H9 (cell line): ENCODE results near the gene TOGARAM1. TPM values are rescaled to one million over a fixed set of nuclear protein-coding genes. Genes with fewer than 3 reads are reported as not detected.

Source experiments
- DNase-seq: peaks from one replicate; pipeline ENCODE4 v3.0.0-alpha.2; 2017
- H2AFZ ChIP-seq: one replicate; pipeline ENCODE4 v1.6.1; 2013; ENCODE audit warnings: mild to moderate bottlenecking, low read length, control low read depth, moderate library complexity
- H2AK5ac ChIP-seq: 2 replicates; pipeline ENCODE4 v1.6.1; 2013; ENCODE audit warnings: low read length, control low read depth, mixed read lengths; ENCODE audit not compliant: insufficient read length
- H2BK120ac ChIP-seq: one replicate; pipeline ENCODE4 v1.6.1; 2013; ENCODE audit warnings: low read depth, mild to moderate bottlenecking, low read length, control low read depth, inconsistent platforms; ENCODE audit not compliant: poor library complexity, severe bottlenecking
- H2BK12ac ChIP-seq: 2 replicates; pipeline ENCODE4 v1.6.1; 2013; ENCODE audit warnings: low read length, control low read depth, mixed read lengths, low read depth; ENCODE audit not compliant: insufficient read length
- H2BK15ac ChIP-seq: 2 replicates; pipeline ENCODE4 v1.6.1; 2013; ENCODE audit warnings: low read depth, low read length, control low read depth
- H2BK20ac ChIP-seq: one replicate; pipeline ENCODE4 v1.6.1; 2013; ENCODE audit warnings: low read depth, mild to moderate bottlenecking, low read length, control low read depth, inconsistent platforms; ENCODE audit not compliant: poor library complexity, severe bottlenecking
- H2BK5ac ChIP-seq: 2 replicates; pipeline ENCODE4 v1.6.1; 2013; ENCODE audit warnings: low read length, control low read depth, mixed read lengths; ENCODE audit not compliant: insufficient read length
- H3K14ac ChIP-seq: 2 replicates; pipeline ENCODE4 v1.6.1; 2013; ENCODE audit warnings: low read length, control low read depth; ENCODE audit not compliant: insufficient read depth
- H3K18ac ChIP-seq: 2 replicates; pipeline ENCODE4 v1.6.1; 2013; ENCODE audit warnings: low read depth, mild to moderate bottlenecking, mixed read lengths, low read length, control low read depth; ENCODE audit not compliant: insufficient read length
- H3K23ac ChIP-seq: 2 replicates; pipeline ENCODE4 v1.6.1; 2013; ENCODE audit warnings: low read length, control low read depth, mixed read lengths, low read depth; ENCODE audit not compliant: insufficient read length
- H3K23me2 ChIP-seq: 2 replicates; pipeline ENCODE4 v1.6.1; 2013; ENCODE audit warnings: low read depth, mild to moderate bottlenecking, mixed read lengths, low read length, control low read depth; ENCODE audit not compliant: insufficient read length, poor library complexity, severe bottlenecking
- H3K27ac ChIP-seq: 2 replicates; pipeline ENCODE4 v1.5.1; 2013; ENCODE audit warnings: low read length, control low read depth, mixed read lengths, low read depth; ENCODE audit not compliant: insufficient read length
- H3K27me3 ChIP-seq: 2 replicates; pipeline ENCODE4 v1.6.1; 2013; ENCODE audit warnings: low read length, control low read depth, inconsistent platforms; ENCODE audit not compliant: insufficient read depth
- H3K4ac ChIP-seq: 2 replicates; pipeline ENCODE4 v1.6.1; 2013; ENCODE audit warnings: low read depth, mild to moderate bottlenecking, control low read depth, inconsistent platforms, low read length, moderate library complexity
- H3K4me1 ChIP-seq: 2 replicates; pipeline ENCODE4 v1.6.1; 2013; ENCODE audit warnings: low read length, control low read depth, inconsistent platforms; ENCODE audit not compliant: insufficient read depth
- H3K4me2 ChIP-seq: 2 replicates; pipeline ENCODE4 v1.6.1; 2013; ENCODE audit warnings: low read length, control low read depth, mixed read lengths; ENCODE audit not compliant: insufficient read length, insufficient read depth
- H3K56ac ChIP-seq: 2 replicates; pipeline ENCODE4 v1.6.1; 2013; ENCODE audit warnings: low read depth, mild to moderate bottlenecking, mixed read lengths, low read length, control low read depth; ENCODE audit not compliant: insufficient read length
- H3K79me1 ChIP-seq: 2 replicates; pipeline ENCODE4 v1.6.1; 2013; ENCODE audit warnings: low read depth, mild to moderate bottlenecking, moderate library complexity, low read length, control low read depth, inconsistent platforms; ENCODE audit not compliant: insufficient read depth, poor library complexity, severe bottlenecking
- H3K79me2 ChIP-seq: 2 replicates; pipeline ENCODE4 v1.6.1; 2013; ENCODE audit warnings: low read length, control low read depth, inconsistent platforms; ENCODE audit not compliant: insufficient read depth
- H3K9ac ChIP-seq: 2 replicates; pipeline ENCODE4 v1.6.1; 2013; ENCODE audit warnings: low read length, control low read depth, mixed read lengths; ENCODE audit not compliant: insufficient read length; ENCODE audit errors: extremely low read depth
- H3K9me3 ChIP-seq: one replicate; pipeline ENCODE4 v1.6.1; 2013; ENCODE audit warnings: low read depth, low read length, inconsistent platforms; ENCODE audit not compliant: control insufficient read depth
- H3T11ph ChIP-seq: one replicate; pipeline ENCODE4 v1.6.1; 2013; ENCODE audit warnings: mild to moderate bottlenecking, low read length, control low read depth, inconsistent platforms
- H4K20me1 ChIP-seq: one replicate; pipeline ENCODE4 v1.6.1; 2013; ENCODE audit not compliant: control insufficient read depth, insufficient read length, insufficient read depth
- H4K5ac ChIP-seq: 2 replicates; pipeline ENCODE4 v1.6.1; 2013; ENCODE audit warnings: low read depth, mild to moderate bottlenecking, mixed read lengths, low read length, control low read depth; ENCODE audit not compliant: insufficient read length
- H4K8ac ChIP-seq: replicated peaks from 2 replicates; pipeline ENCODE4 v1.6.1; 2013; ENCODE audit warnings: low read length, control low read depth, mixed read lengths, low read depth; ENCODE audit not compliant: insufficient read length
- H4K91ac ChIP-seq: 2 replicates; pipeline ENCODE4 v1.6.1; 2013; ENCODE audit warnings: low read depth, mild to moderate bottlenecking, moderate library complexity, mixed read lengths, low read length, control low read depth; ENCODE audit not compliant: insufficient read length
- H3K27ac Mint-ChIP-seq, 3 experiments: 2 replicates in 2 of 3; 3 replicates in 1 of 3; pipeline ENCODE4 v1.8.0; 2020 to 2021; ENCODE audit warnings: mixed read lengths in 3 of 3, mild to moderate bottlenecking in 1 of 3, moderate library complexity in 1 of 3
- H3K27me3 Mint-ChIP-seq: 2 replicates; pipeline ENCODE4 v1.8.0; 2021; ENCODE audit warnings: low read depth, mild to moderate bottlenecking, moderate library complexity, mixed read lengths
- H3K36me3 Mint-ChIP-seq, 3 experiments: 2 replicates in 2 of 3; 3 replicates in 1 of 3; pipeline ENCODE4 v1.8.0; 2020 to 2021; ENCODE audit warnings: low read depth in 3 of 3, mixed read lengths in 3 of 3; ENCODE audit not compliant: insufficient read depth in 1 of 3
- H3K4me1 Mint-ChIP-seq, 2 experiments: 2 replicates each; pipeline ENCODE4 v1.8.0; 2020; ENCODE audit warnings: mixed read lengths in 2 of 2
- H3K4me3 Mint-ChIP-seq, 2 experiments: 2 replicates in 1 of 2; 3 replicates in 1 of 2; pipeline ENCODE4 v1.8.0; 2020 to 2021; ENCODE audit warnings: mild to moderate bottlenecking in 2 of 2, mixed read lengths in 2 of 2, moderate library complexity in 1 of 2
- H3K9me3 Mint-ChIP-seq, 2 experiments: 2 replicates in 1 of 2; 3 replicates in 1 of 2; pipeline ENCODE4 v1.8.0; 2020; ENCODE audit warnings: mild to moderate bottlenecking in 2 of 2, mixed read lengths in 2 of 2, moderate library complexity in 1 of 2
- CTCF ChIP-seq: fragments of 200-600 bp; sonication (generic); conservative IDR thresholded peaks from 3 replicates; pipeline ENCODE4 v1.8.0; 2021; ENCODE audit warnings: antibody characterized with exemption, mild to moderate bottlenecking
- WGBS: extraction: QIAGEN DNeasy Blood & Tissue Kit; methylation state at CpG from one replicate; pipeline ENCODE4 v1.1.7; 2013; ENCODE audit warnings: missing lambda C conversion rate, low lambda C conversion rate, mixed read lengths; ENCODE audit not compliant: insufficient read length; ENCODE audit errors: extremely low coverage; 5-methylcytosine and 5-hydroxymethylcytosine counted together
- total RNA-seq: library from RNA; stranded (reverse); gene quantifications from 2 replicates; pipeline ENCODE4 v1.2.1, GENCODE V29; 2021

TOGARAM1 gene
- total RNA-seq, 1 experiment from 2014 or later: 11.4 TPM

GRCh38 chr14:45051896-45052295 lies 89.9 kb downstream of the TOGARAM1 start:
- H3K4me3 Mint-ChIP-seq: no peak overlapping the region

More at GRCh38 chr14:45051896-45052295, 89.9 kb downstream of the TOGARAM1 start:
- DNase-seq: no peak
- no peak overlapping the region for H2BK5ac ChIP-seq
- H3K4me1 ChIP-seq: no peaks in the 10 kb centered on the region
- H3K23ac ChIP-seq: no peak overlapping the region
- H3K4ac ChIP-seq: no peak overlapping the region
- no peak overlapping the region for H2BK20ac ChIP-seq
- Mint-ChIP-seq H3K36me3 (peaks cover 6 to 29% (median 8%) of the 10 kb centered on the region in 3 experiments; a peak in 6 of 7 replicates), H3K4me1 (no peaks in the 10 kb centered on the region), H3K27me3 (no peaks in the 10 kb centered on the region), H3K9me3 (peaks cover 0 to 3% of the 10 kb centered on the region in 2 experiments; a peak in 1 of 5 replicates), H3K27ac (no peak overlapping the region)
- no peak for TF ChIP-seq CTCF
- H3K9ac ChIP-seq: no peak overlapping the region
- no peak overlapping the region for H3K56ac ChIP-seq
- H3K18ac ChIP-seq: no peak overlapping the region
- H3K23me2 ChIP-seq: no peaks in the 10 kb centered on the region
- H3K4me2 ChIP-seq: no peak overlapping the region
- no peak overlapping the region for H2BK120ac ChIP-seq
- H2BK15ac ChIP-seq: no peak overlapping the region
- H3K27me3 ChIP-seq: no peaks in the 10 kb centered on the region
- H2AK5ac ChIP-seq: no peak overlapping the region
- H3K27ac ChIP-seq: no peak overlapping the region
- H4K8ac ChIP-seq: no peak overlapping the region
- no peak overlapping the region for H4K5ac ChIP-seq
- H3K79me1 ChIP-seq: no peaks in the 10 kb centered on the region
- no peak overlapping the region for H4K91ac ChIP-seq
- no peak overlapping the region for H3K14ac ChIP-seq
- H3K79me2 ChIP-seq: no peaks in the 10 kb centered on the region
- H4K20me1 ChIP-seq: no peaks in the 10 kb centered on the region
- H2BK12ac ChIP-seq: no peak overlapping the region
- no peaks in the 10 kb centered on the region for H3K9me3 ChIP-seq
- no peak overlapping the region for H2AFZ ChIP-seq
- H3T11ph ChIP-seq: no peak overlapping the region
- WGBS: no CpG with 5 or more reads among the region's 4 CpGs
